ENCODE data around the gene MAGEL2.

Gene MAGEL2

DNA sequence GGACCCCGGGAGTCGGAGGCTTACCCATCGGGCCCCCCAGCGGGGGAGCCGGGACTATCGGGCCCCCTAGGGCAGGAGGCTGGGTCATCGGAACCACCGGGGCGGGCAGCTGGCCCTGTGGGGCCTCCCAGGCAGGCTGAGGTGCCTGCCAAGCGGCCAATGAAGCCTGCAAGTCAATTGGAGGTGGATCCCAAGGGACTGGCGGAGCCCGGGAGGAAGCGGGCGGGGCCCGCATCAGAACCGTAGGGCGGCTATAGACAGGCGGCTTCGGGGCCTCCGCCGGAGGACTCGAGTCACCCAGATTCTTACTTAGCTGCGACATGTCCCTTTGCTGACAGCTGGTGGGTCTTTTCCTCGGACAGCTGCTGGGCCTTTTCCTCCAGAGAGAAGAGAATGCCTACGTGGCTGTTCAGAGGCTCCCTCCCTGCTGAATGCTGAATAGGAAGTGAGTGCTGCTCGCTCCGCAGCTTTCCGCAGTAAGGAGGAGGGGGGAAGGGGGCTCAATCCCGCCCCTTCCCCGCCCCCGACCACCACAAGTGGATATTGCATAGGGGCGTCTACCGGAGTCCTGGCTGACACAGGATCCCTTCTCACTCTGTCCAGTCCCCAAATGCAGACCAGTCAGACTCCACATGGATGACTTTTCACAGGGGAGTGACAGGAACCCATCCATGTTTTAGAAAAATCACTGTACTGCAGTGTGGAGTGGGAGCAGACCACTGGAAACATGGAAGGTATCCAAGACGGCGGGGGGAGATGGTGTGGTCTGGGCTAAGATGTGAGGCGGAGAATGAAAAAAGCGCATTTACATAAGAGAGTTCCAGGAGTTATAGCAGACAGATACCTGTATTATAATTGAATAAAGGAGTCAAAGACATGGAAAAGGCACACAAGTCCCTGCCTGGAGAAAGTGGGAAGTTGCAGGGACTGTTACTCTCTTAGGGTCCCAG is at the start of gene MAGEL2:
MAGEL2 (minus strand) TSS at position 447 of the 950 bp plus-strand sequence; CDS start at position 322, 125 bp downstream.
- DNase-seq (ENCODE audit: low read depth, low spot score): no peak
- H3K27ac ChIP-seq: no peak within 1 kb of the TSS

- DNase-seq (ENCODE audit: low read depth, low spot score): no peak
- no peak overlapping the region for H3K27ac ChIP-seq
These were observed 47.6 kb upstream of the MAGEL2 start for GRCh38 chr15:23695282-23695681.

GRCh38 chr15:23694592-23694991 is 46.9 kb upstream of the MAGEL2 start:
- DNase-seq (ENCODE audit: low read depth, low spot score): no peak
- no peak overlapping the region for H3K27ac ChIP-seq

DNA sequence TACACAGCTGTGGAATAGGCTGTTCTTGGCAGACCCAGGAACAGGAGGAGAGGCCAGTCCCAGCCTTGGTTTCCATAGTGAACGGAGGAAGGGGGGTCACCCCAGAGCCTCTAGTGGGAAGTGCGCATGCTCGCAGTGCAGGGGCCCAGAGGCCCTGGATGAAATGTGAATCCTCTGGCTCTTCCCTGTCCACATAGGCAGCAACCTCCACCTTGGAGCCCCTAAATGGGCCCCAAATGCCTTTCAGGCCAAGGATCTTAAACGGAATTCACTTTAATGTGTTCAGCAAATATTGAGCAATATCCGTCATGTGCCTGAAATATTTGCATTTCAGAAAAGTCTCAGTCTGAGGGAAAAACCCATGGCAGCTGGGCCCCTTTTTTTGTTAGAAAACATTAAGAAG is 42.8 kb upstream of the MAGEL2 start:
- H3K27ac ChIP-seq: no peak overlapping the region
- DNase-seq (ENCODE audit: low read depth, low spot score): no peak

DNA sequence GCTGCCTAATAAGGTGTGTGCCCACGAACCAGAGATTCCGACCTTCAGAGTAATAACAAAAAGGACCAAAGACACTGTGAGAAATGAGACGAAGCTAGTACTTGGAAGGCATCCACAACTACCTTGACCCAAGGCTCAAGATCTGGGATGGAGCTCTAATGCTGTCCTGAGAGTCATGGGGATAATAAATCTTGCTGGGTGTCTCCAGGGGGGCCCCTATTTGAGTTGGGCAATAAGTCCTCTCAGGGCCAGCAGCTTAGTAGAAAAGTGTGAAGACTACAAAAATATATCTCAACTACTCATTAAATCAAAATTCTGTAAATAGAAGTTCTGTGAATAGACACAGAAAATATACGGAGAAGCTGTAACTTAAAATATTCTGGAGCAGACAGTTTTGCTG is 42.3 kb upstream of the MAGEL2 start:
- no peak for DNase-seq (ENCODE audit: low read depth, low spot score)

DNA sequence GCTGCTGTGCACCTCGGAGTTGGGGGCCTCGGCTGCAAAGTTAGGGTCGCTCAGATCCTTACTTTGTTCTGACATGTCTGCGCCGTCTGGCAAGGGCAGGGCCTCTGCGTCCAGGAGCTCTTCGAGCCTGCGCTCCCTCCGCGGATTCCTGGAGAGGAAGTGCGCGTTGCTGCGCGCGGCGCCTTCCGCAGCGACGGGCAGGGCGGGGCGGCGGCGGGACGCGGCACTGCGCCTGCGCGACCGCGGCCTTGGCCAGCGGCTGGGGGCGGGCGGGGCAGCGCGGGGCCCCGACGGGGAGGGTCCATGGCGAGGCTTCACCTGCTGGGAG is 39.4 kb upstream of the MAGEL2 start, which contains the start of gene NDN:
NDN (minus strand) TSS at position 163 of the 328 bp plus-strand sequence; CDS start at position 75, 88 bp downstream.
- H3K27ac ChIP-seq: no peak within 1 kb of the TSS
- DNase-seq (ENCODE audit: low read depth, low spot score): no peak

More for the DNA sequence above, 42.3 kb upstream of the MAGEL2 start:
- no peak overlapping the region for H3K27ac ChIP-seq

- no peak for DNase-seq (ENCODE audit: low read depth, low spot score)
- H3K27ac ChIP-seq: no peak overlapping the region
These were observed 38.9 kb upstream of the MAGEL2 start for GRCh38 chr15:23686466-23687142.

DNA sequence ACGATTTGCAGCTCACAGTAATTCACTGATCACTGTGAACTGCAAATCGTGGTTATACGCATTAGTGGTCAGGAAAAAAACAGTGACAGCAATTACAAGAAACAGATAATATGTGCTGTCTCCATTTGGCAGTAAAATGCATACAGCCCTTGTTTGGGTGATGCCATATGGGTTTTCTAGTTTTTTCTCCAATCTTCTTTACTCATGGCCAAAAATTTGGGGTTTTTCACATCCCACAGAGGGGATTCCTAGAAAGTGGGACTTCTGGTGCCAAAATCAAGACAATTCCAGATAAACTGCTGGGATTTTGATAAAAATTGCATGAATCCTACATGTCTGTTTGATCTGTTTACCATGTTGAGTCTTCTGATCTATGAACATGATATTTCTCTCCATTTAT is 23.8 kb upstream of the MAGEL2 start:
- DNase-seq (ENCODE audit: low read depth, low spot score): no peak
- no peak overlapping the region for H3K27ac ChIP-seq

DNA sequence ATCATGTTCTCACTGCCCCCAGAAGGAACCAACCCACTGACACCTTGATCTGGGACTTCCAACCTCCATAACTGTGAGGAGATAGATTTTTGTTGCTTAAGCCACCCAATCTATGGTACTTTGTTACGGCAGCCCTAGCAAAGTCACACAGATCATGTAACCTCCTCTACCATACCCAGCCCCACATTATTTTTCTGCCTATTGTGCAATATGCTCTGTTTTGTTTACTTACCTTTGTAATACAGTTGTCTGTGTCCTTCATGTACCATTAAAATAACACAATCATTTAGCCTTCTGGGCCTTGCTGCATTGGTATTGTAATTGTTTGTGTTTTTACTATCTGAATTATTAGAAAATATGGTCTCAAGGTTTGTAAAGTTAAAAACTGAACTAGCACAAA is 23.3 kb upstream of the MAGEL2 start:
- H3K27ac ChIP-seq: no peak overlapping the region
- no peak for DNase-seq (ENCODE audit: low read depth, low spot score)

GRCh38 chr15:23663232-23663631 is 15.6 kb upstream of the MAGEL2 start:
- DNase-seq (ENCODE audit: low read depth, low spot score): no peak
- no peak overlapping the region for H3K27ac ChIP-seq

GRCh38 chr15:23648920-23649515 is 1.4 kb upstream of the MAGEL2 start:
- no peak overlapping the region for H3K27ac ChIP-seq
- DNase-seq (ENCODE audit: low read depth, low spot score): no peak

- no peak overlapping the region for H3K27ac ChIP-seq
- DNase-seq (ENCODE audit: low read depth, low spot score): no peak
These were observed 719 bp downstream of the MAGEL2 start for GRCh38 chr15:23647001-23647295.

GRCh38 chr15:23646165-23647000 is 1.3 kb downstream of the MAGEL2 start:
- H3K27ac ChIP-seq: no peak overlapping the region
- no peak for DNase-seq (ENCODE audit: low read depth, low spot score)

- no peak for DNase-seq (ENCODE audit: low read depth, low spot score)
- H3K27ac ChIP-seq: no peak overlapping the region
These were observed 2.1 kb downstream of the MAGEL2 start for GRCh38 chr15:23645371-23646164.

DNA sequence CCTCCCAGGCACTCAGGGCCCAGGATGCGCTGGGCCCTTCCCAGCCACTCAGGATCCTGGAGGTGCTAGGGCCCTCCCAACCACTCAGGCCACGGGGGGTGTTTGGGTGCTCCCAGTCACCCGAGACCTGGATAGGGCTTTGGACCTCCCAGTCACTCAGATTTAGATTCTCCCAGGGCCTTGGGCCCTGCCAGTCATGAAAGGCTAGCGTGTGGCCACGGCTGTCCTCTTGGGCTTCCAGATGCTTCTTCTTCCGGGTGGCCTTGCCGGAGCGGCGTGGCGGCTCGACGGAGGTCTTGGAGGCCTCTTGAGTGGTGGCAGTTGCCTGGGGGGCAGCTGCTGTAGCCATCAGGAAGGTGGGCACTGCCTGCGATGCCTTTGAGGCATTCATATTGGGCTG is 2.8 kb downstream of the MAGEL2 start:
- no peak overlapping the region for H3K27ac ChIP-seq
- no peak for DNase-seq (ENCODE audit: low read depth, low spot score)

DNA sequence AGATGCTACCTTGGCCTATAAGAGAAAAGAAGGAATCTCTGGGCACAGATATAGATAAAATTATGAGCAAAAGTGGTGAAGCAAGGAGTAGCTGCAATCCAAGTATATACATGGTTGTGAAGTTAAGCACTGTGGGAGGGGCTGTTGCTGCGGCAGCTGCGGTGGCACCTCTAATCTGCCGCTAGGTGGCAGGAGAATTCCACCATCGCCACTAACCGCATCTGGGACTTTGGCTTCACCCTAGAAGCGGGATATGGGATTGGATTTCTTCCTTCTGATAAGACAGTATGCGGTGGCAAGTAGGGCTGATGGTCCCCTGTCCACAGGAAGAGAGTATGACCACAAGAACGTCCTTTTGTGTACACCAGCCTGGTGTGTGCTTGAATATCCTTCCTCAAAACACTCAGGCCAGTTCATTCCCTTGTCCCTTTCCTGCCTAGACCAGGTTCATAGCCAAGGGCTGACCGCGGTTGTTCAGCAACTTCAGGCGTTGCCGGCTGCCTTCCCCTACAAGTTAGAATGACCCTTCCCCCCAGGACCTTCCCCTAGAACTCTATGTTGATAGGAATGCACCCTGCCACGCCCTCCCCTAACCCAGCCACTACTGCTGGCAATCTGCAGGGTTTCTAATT is 5.1 kb downstream of the MAGEL2 start:
- no peak overlapping the region for H3K27ac ChIP-seq
- DNase-seq (ENCODE audit: low read depth, low spot score): peak; percentile 6

DNA sequence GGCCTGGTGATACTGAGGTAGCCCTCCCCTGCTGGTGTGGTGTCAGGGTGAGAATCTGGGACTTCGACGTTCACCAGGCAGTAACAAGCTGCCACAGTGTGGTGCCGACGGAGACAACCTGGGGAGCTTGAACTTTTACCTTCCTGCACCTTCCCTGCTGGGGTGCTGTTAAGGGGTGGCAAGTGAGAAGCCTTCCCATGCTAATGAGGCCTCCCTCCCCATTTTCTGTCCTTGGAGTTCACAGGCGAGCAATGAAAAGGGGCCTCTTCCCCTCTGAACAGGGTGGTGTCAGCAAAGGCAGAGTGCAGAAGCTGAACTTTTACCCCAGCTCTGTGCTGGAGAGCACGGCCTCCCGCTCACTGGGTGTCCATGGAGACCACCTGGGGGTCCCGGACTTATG is 13.5 kb downstream of the MAGEL2 start:
- no peak for DNase-seq (ENCODE audit: low read depth, low spot score)
- no peak overlapping the region for H3K27ac ChIP-seq

DNA sequence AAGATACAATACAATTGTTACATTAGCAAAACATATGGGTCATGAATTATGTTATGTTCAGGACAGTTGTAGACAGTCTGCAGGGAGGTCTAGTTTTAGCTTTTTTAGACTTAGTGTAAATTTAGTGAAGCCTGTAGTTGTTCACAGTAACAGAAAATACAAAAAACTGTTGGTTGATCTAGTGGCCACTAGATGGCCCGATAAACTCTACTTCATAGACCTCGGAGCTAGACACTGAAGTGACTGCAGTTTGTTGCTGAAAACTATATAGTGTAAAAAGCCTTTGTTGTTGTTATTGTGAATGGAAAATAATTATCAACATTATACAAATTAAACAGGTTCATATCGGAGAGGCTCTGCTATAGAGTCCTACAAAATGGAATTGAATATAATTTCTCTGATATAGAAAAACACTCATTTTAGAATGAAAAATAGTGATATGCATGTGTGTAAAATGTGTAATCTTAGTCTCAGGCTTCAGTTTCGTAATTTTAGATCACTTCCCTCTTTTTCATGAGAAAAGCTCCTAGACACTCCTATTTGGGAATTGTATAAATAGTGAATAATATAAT is 18.3 kb downstream of the MAGEL2 start:
- DNase-seq (ENCODE audit: low read depth, low spot score): no peak
- H3K27ac ChIP-seq: no peak overlapping the region

Data from epithelial cell of prostate (primary cell).